Measurements from ENCODE around the gene TRMT10C. TPM values are rescaled to one million over a fixed set of nuclear protein-coding genes. Genes with fewer than 3 reads are reported as not detected.
"Not testable (repeated sequence)": the region's sequence is repeated elsewhere in the genome, so short reads cannot be mapped to it uniquely, and the experiment has no call there.

TRMT10C gene
- total RNA-seq, 2 donors from 2014 or later, result 18.0 to 21.8 TPM

GRCh38 chr3:101536266-101536665 is 25.4 kb upstream of the TRMT10C start:
- H3K4me1 ChIP-seq, result no peaks in the 10 kb centered on the region
- intact Hi-C loops (cut with DNase I), result no loop called here
- H3K36me3 ChIP-seq, result no peaks in the 10 kb centered on the region
- no peak for DNase-seq
- no peak overlapping the region for H3K9ac ChIP-seq (ENCODE audit: low read depth in 2 of 2, low read length in 2 of 2)
- TF ChIP-seq, protein P1, sequence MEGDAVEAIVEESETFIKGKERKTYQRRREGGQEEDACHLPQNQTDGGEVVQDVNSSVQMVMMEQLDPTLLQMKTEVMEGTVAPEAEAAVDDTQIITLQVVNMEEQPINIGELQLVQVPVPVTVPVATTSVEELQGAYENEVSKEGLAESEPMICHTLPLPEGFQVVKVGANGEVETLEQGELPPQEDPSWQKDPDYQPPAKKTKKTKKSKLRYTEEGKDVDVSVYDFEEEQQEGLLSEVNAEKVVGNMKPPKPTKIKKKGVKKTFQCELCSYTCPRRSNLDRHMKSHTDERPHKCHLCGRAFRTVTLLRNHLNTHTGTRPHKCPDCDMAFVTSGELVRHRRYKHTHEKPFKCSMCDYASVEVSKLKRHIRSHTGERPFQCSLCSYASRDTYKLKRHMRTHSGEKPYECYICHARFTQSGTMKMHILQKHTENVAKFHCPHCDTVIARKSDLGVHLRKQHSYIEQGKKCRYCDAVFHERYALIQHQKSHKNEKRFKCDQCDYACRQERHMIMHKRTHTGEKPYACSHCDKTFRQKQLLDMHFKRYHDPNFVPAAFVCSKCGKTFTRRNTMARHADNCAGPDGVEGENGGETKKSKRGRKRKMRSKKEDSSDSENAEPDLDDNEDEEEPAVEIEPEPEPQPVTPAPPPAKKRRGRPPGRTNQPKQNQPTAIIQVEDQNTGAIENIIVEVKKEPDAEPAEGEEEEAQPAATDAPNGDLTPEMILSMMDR (IDR thresholded peaks at IDR 0.05), result no peak
- H3K9me3 ChIP-seq, result no peaks in the 10 kb centered on the region
- H3K27me3 ChIP-seq, result no peaks in the 10 kb centered on the region
- H3K27ac ChIP-seq, result no peak overlapping the region
- no peak overlapping the region for H3K4me3 ChIP-seq

DNA sequence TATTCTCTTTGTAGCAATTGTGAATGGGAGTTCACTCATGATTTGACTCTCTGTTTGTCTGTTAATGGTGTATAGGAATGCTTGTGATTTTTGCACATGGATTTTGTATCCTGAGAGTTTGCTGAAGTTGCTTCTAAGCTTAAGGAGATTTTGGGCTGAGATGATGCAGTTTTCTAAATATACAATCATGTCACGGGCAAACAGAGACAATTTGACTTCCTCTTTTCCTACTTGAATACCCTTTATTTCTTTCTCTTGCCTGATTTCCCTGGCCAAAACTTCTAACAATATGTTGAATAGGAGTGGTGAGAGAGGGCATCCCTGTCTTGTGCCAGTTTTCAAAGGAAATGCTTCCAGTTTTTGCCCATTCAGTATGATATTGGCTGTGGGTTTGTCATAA is 24.7 kb upstream of the TRMT10C start:
- intact Hi-C loops (cut with DNase I); H3K9me3 ChIP-seq; DNase-seq: not testable (repeated sequence)

DNA sequence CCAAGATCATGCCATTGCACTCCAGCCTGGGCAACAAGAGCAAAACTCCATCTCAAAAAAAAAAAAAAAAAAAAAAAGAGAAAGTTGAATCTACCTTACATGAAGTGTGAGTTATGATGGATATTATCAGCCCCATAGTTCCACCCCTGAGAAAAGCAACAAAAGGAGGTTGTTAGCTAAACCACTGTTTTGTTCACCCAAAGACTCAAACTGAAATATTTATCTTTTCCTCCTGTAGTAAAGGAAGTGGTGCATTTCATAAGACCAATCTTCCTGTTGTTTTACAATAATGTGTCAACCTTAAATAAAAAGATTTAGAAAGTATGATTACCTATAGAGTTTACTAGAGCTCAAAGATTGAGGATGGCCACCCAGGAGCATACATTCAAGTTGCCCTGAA is 18.7 kb upstream of the TRMT10C start:
- Histone ChIP-seq H3K9me3 (no peaks in the 10 kb centered on the region), H3K27me3 (no peaks in the 10 kb centered on the region), H3K4me3 (no peak overlapping the region), H3K36me3 (no peaks in the 10 kb centered on the region), H3K9ac (ENCODE audit: low read depth in 2 of 2, low read length in 2 of 2) (no peak overlapping the region), H3K27ac (no peak overlapping the region), H3K4me1 (no peaks in the 10 kb centered on the region)
- TF ChIP-seq, protein P1 (IDR thresholded peaks at IDR 0.05), result no peak
- DNase-seq, result no peak
- intact Hi-C loops (cut with DNase I), result no loop called here

More for the DNA sequence above, 24.7 kb upstream of the TRMT10C start:
- not testable (repeated sequence) for H3K4me3 ChIP-seq; H3K9ac ChIP-seq (ENCODE audit: low read depth in 2 of 2, low read length in 2 of 2); H3K36me3 ChIP-seq; H3K27ac ChIP-seq; H3K27me3 ChIP-seq; H3K4me1 ChIP-seq

- no peak for DNase-seq
- H3K4me1 ChIP-seq, result no peaks in the 10 kb centered on the region
- H3K9ac ChIP-seq (ENCODE audit: low read depth in 2 of 2, low read length in 2 of 2), result no peak overlapping the region
- intact Hi-C loops (cut with DNase I), result no loop called here
- no peaks in the 10 kb centered on the region for H3K9me3 ChIP-seq
- H3K27ac ChIP-seq, result no peak overlapping the region
- H3K4me3 ChIP-seq, result no peak overlapping the region
- TF ChIP-seq, protein P1 (IDR thresholded peaks at IDR 0.05), result no peak
- no peaks in the 10 kb centered on the region for H3K27me3 ChIP-seq
- H3K36me3 ChIP-seq, result no peaks in the 10 kb centered on the region
Observed at GRCh38 chr3:101544161-101544850, 17.4 kb upstream of the TRMT10C start.

DNA sequence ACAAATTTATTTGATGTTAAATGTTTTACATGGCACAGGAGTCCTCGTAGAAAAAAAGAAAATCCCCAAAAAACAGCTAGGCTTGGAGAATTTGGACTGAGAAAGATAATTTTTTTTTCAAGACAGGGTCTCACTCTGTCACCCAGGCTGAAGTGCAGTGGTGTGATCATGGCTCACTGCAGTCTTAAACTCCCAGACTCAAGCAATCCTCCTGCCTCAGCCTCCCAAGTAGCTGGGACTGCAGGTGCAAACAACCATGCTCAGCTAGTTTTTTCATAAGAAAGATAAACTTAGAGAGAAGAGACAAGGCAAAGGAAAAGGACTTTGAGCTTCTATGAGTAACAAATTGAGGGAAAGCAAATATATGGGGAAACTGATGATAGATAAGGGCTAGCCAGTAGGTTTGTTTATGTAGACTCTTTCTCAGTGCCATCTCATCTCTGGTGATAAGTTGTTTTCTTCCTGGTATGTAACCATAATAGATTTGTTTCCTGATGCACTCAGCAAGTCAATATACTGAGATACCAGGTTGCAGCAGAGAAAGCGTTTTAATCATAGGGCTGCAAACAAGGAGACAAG is 13.1 kb upstream of the TRMT10C start:
- Histone ChIP-seq H3K9me3 (no peaks in the 10 kb centered on the region), H3K9ac (ENCODE audit: low read depth in 2 of 2, low read length in 2 of 2) (no peak overlapping the region), H3K4me1 (no peaks in the 10 kb centered on the region), H3K4me3 (no peak overlapping the region), H3K36me3 (no peaks in the 10 kb centered on the region), H3K27ac (no peak overlapping the region), H3K27me3 (no peaks in the 10 kb centered on the region)
- no peak for DNase-seq
- intact Hi-C loops (cut with DNase I), result no loop called here
- TF ChIP-seq, protein P1 (IDR thresholded peaks at IDR 0.05), result no peak

DNA sequence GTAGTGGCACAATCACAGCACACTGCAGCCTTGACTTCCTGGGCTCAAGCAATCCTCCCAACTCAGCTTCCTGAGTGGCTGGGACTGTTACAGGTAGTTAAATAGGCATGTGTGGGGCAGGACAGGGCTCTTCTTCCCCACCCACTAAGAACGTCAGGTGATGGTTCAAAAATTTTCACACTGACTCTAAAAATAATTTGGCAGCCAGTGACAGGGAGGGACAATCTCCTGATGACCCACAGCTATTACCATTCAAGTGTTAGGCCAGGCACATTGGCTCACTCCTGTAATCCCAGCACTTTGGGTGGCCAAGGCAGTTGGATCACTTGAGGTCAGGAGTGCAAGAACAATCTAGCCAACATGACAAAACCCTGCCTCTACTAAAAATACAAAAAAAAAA is 12.2 kb upstream of the TRMT10C start:
- no peaks in the 10 kb centered on the region for H3K36me3 ChIP-seq
- H3K27ac ChIP-seq, result no peak overlapping the region
- TF ChIP-seq, protein P1 (IDR thresholded peaks at IDR 0.05), result no peak
- no peak overlapping the region for H3K4me3 ChIP-seq
- no peak for DNase-seq
- no peaks in the 10 kb centered on the region for H3K4me1 ChIP-seq
- intact Hi-C loops (cut with DNase I), result no loop called here
- H3K9ac ChIP-seq (ENCODE audit: low read depth in 2 of 2, low read length in 2 of 2), result no peak overlapping the region
- no peaks in the 10 kb centered on the region for H3K9me3 ChIP-seq
- no peaks in the 10 kb centered on the region for H3K27me3 ChIP-seq

DNA sequence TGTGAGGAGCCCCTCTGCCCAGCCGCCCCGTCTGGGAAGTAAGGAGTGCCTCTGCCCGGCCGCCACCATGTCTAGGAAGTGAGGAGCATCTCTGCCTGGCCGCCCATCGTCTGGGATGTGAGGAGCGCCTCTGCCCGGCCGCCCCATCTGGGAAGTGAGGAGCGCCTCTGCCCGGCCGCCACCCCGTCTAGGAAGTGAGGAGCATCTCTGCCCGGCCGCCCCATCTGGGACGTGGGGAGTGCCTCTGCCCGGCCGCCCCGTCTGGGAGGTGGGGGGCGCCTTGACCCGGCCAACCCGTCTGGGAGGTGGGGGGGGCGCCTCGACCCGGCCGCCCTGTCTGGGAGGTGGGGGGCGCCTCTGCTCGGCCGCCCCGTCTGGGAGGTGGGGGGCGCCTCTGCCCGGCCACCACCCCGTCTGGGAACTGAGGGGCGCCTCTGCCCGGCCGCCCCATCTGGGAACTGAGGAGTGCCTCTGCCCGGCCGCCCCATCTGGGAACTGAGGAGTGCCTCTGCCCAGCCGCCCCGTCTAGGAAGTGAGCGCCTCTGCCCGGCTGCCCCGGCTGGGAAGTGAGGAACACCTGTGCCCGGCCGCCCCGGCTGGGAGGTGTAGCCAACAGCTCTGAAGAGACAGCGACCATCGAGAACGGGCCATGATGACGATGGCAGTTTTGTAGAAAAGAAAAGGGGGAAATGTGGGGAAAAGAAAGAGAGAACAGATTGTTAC is 10.1 kb upstream of the TRMT10C start:
- H3K9me3 ChIP-seq; intact Hi-C loops (cut with DNase I); H3K4me3 ChIP-seq; H3K36me3 ChIP-seq; DNase-seq; H3K9ac ChIP-seq (ENCODE audit: low read depth in 2 of 2, low read length in 2 of 2); H3K27me3 ChIP-seq; H3K27ac ChIP-seq; H3K4me1 ChIP-seq: not testable (repeated sequence)

GRCh38 chr3:101553381-101553780 is 8.3 kb upstream of the TRMT10C start:
- H3K9ac ChIP-seq (ENCODE audit: low read depth in 2 of 2, low read length in 2 of 2); H3K36me3 ChIP-seq; H3K27me3 ChIP-seq; H3K27ac ChIP-seq; intact Hi-C loops (cut with DNase I); DNase-seq; H3K9me3 ChIP-seq; H3K4me1 ChIP-seq; H3K4me3 ChIP-seq: not testable (repeated sequence)
